HEK293T (cell line): ENCODE results near the gene RNF217.

Experiments used
- CTCF ChIA-PET: fragments of 350-600 bp; formaldehyde crosslinking; extraction: SDS; loops from one replicate; lab custom pipeline; 2021; ENCODE audit warnings: antibody characterized with exemption, inconsistent platforms; lab: Yijun Ruan, JAX
- POLR2A ChIA-PET: fragments of 350-600 bp; formaldehyde crosslinking; extraction: SDS; loops from one replicate; lab custom pipeline; 2020; ENCODE audit warnings: antibody characterized with exemption, inconsistent platforms; lab: Yijun Ruan, JAX
- DNase-seq: peaks from one replicate; pipeline ENCODE4 v3.0.0; 2012; ENCODE audit warnings: mixed read lengths; ENCODE audit errors: extremely low spot score
- ARNT ChIP-seq: fragments of 450-650 bp; IDR thresholded peaks from 2 replicates; pipeline ENCODE4 v1.6.1; 2017; ENCODE audit warnings: mild to moderate bottlenecking
- BHLHE40 ChIP-seq: fragments of 450-650 bp; IDR thresholded peaks from 2 replicates; pipeline ENCODE4 v1.6.1; 2016; ENCODE audit warnings: mild to moderate bottlenecking, moderate library complexity, borderline replicate concordance
- CTBP1 ChIP-seq: fragments of 450-650 bp; IDR thresholded peaks from 2 replicates; pipeline ENCODE4 v1.6.1; 2016; ENCODE audit warnings: borderline replicate concordance
- ELF4 ChIP-seq: fragments of 450-650 bp; IDR thresholded peaks from 2 replicates; pipeline ENCODE4 v1.6.1; 2017; ENCODE audit warnings: antibody characterized with exemption
- FOXA1 ChIP-seq: fragments of 450-650 bp; IDR thresholded peaks from 2 replicates; pipeline ENCODE4 v1.6.1; 2016; ENCODE audit warnings: mild to moderate bottlenecking
- FOXK2 ChIP-seq: fragments of 450-650 bp; IDR thresholded peaks from 2 replicates; pipeline ENCODE4 v1.6.1; 2016; ENCODE audit warnings: mild to moderate bottlenecking
- FOXM1 ChIP-seq: fragments of 450-650 bp; IDR thresholded peaks from 2 replicates; pipeline ENCODE4 v1.6.1; 2017; ENCODE audit warnings: mild to moderate bottlenecking, borderline replicate concordance
- HDGF ChIP-seq: fragments of 450-650 bp; IDR thresholded peaks from 2 replicates; pipeline ENCODE4 v1.6.1; 2017; ENCODE audit warnings: antibody characterized with exemption, borderline replicate concordance
- L3MBTL2 ChIP-seq: fragments of 450-650 bp; conservative IDR thresholded peaks from 2 replicates; pipeline ENCODE4 v1.6.1; 2016; ENCODE audit warnings: mild to moderate bottlenecking
- LEF1 ChIP-seq: fragments of 450-650 bp; IDR thresholded peaks from 2 replicates; pipeline ENCODE4 v1.6.1; 2017; ENCODE audit warnings: mild to moderate bottlenecking, borderline replicate concordance
- NFRKB ChIP-seq: fragments of 450-650 bp; IDR thresholded peaks from 2 replicates; pipeline ENCODE4 v1.6.1; 2016; ENCODE audit warnings: mild to moderate bottlenecking, moderate library complexity
- SP1 ChIP-seq: fragments of 450-650 bp; IDR thresholded peaks from 2 replicates; pipeline ENCODE4 v1.6.1; 2017
- SUZ12 ChIP-seq: fragments of 450-650 bp; IDR thresholded peaks from 2 replicates; pipeline ENCODE4 v1.6.1; 2016; ENCODE audit warnings: mild to moderate bottlenecking
- TARDBP ChIP-seq: fragments of 450-650 bp; IDR thresholded peaks from 2 replicates; pipeline ENCODE4 v1.6.1; 2016
- ZNF384 ChIP-seq: fragments of 450-650 bp; IDR thresholded peaks from 2 replicates; pipeline ENCODE4 v1.6.1; 2016
- TF ChIP-seq, protein P1 (sequence below): fragments of 450-650 bp; IDR thresholded peaks from 2 replicates; pipeline ENCODE4 v1.6.1; 2016

RNF217 gene

DNA sequence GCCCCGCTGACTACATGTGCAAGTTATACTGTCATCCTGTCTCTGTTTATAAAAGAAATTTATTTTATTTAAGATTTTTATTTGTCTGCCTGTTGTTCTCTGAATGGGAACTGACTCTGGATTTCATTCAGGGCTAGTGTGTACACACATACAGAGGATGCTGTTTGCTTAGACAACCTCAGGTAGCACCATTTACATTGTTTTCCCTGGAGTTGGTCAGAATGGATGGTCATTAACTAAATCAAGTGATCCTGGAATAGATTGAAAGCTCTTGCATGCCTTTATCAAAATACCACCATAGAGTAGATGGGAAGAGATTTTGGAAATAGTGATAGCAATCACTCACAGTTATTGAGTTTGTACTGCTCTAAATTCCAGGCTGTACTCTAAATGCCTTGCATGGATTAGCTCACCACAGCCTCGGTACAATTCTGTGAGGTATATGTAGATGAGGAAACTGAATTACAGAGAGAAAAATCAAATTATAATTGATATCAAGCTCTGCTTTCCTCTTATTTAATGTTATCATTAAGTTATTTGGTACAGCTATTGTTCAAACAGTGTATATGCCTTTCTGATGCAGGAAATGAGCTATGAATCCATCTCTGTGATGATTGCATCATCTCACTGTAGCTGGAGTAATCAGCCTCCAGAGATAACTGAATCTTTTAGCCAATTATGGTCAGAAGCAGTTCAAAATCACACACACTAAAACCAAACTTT lies 51.9 kb downstream of the RNF217 start:
- TF ChIP-seq, protein P1, sequence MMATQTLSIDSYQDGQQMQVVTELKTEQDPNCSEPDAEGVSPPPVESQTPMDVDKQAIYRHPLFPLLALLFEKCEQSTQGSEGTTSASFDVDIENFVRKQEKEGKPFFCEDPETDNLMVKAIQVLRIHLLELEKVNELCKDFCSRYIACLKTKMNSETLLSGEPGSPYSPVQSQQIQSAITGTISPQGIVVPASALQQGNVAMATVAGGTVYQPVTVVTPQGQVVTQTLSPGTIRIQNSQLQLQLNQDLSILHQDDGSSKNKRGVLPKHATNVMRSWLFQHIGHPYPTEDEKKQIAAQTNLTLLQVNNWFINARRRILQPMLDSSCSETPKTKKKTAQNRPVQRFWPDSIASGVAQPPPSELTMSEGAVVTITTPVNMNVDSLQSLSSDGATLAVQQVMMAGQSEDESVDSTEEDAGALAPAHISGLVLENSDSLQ = no peak
- TF ChIP-seq FOXK2 (no peak), TARDBP (no peak), HDGF (no peak), NFRKB (no peak), FOXA1 (no peak), ARNT (no peak), FOXM1 (no peak), SUZ12 (no peak), ELF4 (no peak), ZNF384 (no peak), SP1 (no peak), BHLHE40 (no peak), LEF1 (no peak), L3MBTL2 (no peak), CTBP1 (no peak)
- DNase-seq = no peak
- CTCF ChIA-PET = interaction anchor here (0.6 to 0.7 kb wide), 2 partner anchors 63 to 278 kb away, joined by 3 to 4 read pairs; no protein-coding TSS in a partner anchor
- POLR2A ChIA-PET = interaction anchor here (2.6 kb wide), 1 partner anchor 51 kb away, joined by 10 read pairs; no protein-coding TSS in a partner anchor

DNA sequence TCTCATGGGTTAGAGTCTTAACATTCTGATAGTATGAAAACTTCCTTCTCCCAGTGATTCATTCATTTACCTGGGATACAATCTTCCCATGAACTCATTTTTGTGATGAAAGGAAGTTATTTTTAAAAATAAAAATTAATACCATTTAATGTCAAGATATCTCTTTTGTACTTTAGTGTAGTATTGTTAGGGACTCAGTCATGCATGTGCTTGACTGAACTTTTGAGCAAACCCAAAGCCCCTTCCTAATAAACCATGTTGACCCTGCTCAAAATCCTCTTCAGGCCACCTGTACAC lies 52.4 kb downstream of the RNF217 start:
- DNase-seq = no peak
- ChIA-PET CTCF (no interaction called here), POLR2A (interaction anchor here (2.6 kb wide), 1 partner anchor 51 kb away, joined by 10 read pairs; no protein-coding TSS in a partner anchor)
- TF ChIP-seq SP1 (no peak), FOXM1 (no peak), TARDBP (no peak), L3MBTL2 (no peak), FOXA1 (no peak), ELF4 (no peak), HDGF (no peak), BHLHE40 (no peak), SUZ12 (no peak)
- TF ChIP-seq, protein P1 = no peak

DNA sequence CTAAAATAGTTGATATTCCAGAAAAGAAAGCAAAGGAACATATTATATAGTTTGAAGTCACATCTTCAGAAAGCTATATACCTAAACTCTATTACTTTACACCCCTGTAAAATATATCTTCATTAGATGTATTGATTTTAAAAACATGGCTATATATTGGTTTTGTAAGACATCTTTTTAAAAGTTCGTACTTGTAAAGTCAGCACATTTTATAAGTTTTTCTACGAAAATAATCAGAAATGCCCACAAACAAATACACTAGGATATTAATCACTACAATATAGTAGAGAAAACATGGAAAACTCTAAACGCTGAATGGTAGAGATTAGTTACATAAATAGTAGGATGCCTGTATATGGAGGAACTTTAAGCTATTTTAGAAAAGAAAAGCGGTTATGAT lies 52.9 kb downstream of the RNF217 start:
- CTCF ChIA-PET = no interaction called here
- no peak for DNase-seq
- POLR2A ChIA-PET = interaction anchor here (2.6 kb wide), 1 partner anchor 52 kb away, joined by 10 read pairs; no protein-coding TSS in a partner anchor
- TF ChIP-seq HDGF (no peak), ELF4 (no peak), FOXM1 (no peak), ZNF384 (no peak), FOXA1 (no peak), LEF1 (no peak), SUZ12 (no peak), ARNT (no peak), BHLHE40 (no peak), FOXK2 (no peak), SP1 (no peak)
- TF ChIP-seq, protein P1 = no peak

DNA sequence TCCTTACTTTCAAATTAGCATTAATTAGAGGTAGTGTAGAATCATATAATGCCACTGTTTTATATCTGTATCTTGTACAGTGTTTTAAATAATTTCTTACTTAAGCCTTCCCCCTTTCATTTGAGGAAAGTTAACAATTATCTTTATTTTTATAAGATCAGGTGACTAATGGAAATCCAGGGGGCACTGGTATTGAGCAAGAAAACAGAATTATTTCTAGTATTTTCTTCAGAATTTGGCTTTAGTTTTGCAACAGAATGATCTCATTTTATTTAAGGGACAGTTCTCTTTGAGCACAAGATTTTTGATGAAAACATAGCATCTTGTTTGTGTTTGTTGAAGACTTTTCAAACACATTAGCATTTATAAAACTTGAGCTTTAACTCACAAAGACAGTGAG lies 55.9 kb downstream of the RNF217 start:
- DNase-seq = no peak
- ChIA-PET POLR2A (no interaction called here), CTCF (no interaction called here)
- TF ChIP-seq ARNT (no peak), SUZ12 (no peak), NFRKB (no peak), FOXA1 (no peak), HDGF (no peak), FOXK2 (no peak), TARDBP (no peak), FOXM1 (no peak)
- TF ChIP-seq, protein P1 = no peak

DNA sequence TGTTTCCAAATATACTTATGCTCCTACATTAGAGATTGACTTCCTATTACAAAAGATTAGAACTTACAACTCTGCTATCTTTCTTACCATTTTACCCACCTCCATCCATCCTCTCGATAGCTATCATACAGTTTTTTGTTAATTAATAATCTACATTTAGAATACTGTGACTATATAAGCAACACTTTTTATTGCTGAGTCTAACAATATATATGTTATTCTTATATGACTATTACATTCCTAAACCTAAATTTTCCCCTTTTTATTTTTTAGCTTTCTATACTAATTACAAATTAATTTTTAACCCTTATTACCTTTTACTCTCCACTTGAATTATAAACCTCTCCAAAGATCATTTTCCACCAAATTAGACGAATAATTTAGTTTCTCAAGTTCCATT lies 57.0 kb downstream of the RNF217 start:
- ChIA-PET CTCF (no interaction called here), POLR2A (no interaction called here)
- TF ChIP-seq BHLHE40 (no peak), LEF1 (no peak), ARNT (no peak), CTBP1 (no peak), L3MBTL2 (no peak)
- no peak for DNase-seq

DNA sequence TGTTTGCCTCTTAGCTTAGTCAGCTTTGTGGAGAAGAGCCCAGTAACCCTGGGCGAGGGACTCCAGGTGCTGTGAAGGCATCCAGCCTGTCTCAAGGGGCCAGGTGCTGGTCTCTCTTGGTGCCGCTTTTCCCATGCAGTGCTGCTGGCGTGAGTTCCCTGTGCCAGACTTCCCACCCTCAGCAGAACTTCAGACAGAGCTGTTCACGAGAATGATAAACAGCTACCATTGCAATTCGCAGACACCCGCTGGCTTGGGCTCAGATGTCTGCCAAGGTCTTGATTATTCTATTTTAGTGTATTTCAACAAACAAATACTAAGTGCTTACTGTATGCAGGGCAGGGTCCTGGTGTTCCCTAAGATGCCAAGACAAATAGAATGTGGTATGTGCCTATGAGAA lies 57.7 kb downstream of the RNF217 start:
- TF ChIP-seq HDGF (no peak), BHLHE40 (no peak), TARDBP (no peak), ARNT (no peak), SUZ12 (no peak), FOXM1 (no peak), ZNF384 (no peak), L3MBTL2 (no peak), FOXK2 (no peak), NFRKB (no peak), ELF4 (no peak), FOXA1 (no peak), CTBP1 (no peak), SP1 (no peak), LEF1 (no peak)
- TF ChIP-seq, protein P1 = no peak
- CTCF ChIA-PET = interaction anchor here (0.6 kb wide), 1 partner anchor 1020 kb away, joined by 3 read pairs; no protein-coding TSS in a partner anchor
- POLR2A ChIA-PET = no interaction called here
- no peak for DNase-seq
